D721Med (cell line): Measurements from ENCODE around the gene TRIM46.

ENCODE experiments used
- DNase-seq: peaks from one replicate; pipeline ENCODE4 v3.0.0; 2011; ENCODE audit warnings: low spot score; ENCODE audit not compliant: insufficient read length
- FAIRE-seq: peaks from 2 replicates; lab custom pipeline; 2011; peaks lifted over from hg19 to GRCh38; lab: Jason Lieb, UNC
- TF ChIP-seq, protein P1 (sequence below): IDR thresholded peaks from 2 replicates; pipeline ENCODE4 v1.5.1; 2012; ENCODE audit warnings: mild to moderate bottlenecking, control low read depth; ENCODE audit not compliant: insufficient read depth; ENCODE audit errors: missing control alignments

TRIM46 gene, protein sequence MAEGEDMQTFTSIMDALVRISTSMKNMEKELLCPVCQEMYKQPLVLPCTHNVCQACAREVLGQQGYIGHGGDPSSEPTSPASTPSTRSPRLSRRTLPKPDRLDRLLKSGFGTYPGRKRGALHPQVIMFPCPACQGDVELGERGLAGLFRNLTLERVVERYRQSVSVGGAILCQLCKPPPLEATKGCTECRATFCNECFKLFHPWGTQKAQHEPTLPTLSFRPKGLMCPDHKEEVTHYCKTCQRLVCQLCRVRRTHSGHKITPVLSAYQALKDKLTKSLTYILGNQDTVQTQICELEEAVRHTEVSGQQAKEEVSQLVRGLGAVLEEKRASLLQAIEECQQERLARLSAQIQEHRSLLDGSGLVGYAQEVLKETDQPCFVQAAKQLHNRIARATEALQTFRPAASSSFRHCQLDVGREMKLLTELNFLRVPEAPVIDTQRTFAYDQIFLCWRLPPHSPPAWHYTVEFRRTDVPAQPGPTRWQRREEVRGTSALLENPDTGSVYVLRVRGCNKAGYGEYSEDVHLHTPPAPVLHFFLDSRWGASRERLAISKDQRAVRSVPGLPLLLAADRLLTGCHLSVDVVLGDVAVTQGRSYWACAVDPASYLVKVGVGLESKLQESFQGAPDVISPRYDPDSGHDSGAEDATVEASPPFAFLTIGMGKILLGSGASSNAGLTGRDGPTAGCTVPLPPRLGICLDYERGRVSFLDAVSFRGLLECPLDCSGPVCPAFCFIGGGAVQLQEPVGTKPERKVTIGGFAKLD

GRCh38 chr1:155173478-155174323 is at the start of gene TRIM46:
Gene TRIM46, plus strand, starts transcription at chr1:155173849. Its CDS starts 118 bp downstream, at chr1:155173967.
- TF ChIP-seq, protein P1, sequence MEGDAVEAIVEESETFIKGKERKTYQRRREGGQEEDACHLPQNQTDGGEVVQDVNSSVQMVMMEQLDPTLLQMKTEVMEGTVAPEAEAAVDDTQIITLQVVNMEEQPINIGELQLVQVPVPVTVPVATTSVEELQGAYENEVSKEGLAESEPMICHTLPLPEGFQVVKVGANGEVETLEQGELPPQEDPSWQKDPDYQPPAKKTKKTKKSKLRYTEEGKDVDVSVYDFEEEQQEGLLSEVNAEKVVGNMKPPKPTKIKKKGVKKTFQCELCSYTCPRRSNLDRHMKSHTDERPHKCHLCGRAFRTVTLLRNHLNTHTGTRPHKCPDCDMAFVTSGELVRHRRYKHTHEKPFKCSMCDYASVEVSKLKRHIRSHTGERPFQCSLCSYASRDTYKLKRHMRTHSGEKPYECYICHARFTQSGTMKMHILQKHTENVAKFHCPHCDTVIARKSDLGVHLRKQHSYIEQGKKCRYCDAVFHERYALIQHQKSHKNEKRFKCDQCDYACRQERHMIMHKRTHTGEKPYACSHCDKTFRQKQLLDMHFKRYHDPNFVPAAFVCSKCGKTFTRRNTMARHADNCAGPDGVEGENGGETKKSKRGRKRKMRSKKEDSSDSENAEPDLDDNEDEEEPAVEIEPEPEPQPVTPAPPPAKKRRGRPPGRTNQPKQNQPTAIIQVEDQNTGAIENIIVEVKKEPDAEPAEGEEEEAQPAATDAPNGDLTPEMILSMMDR: no peak
- no peak for FAIRE-seq
- DNase-seq: peak; percentile 99

GRCh38 chr1:155124503-155125463 is 48.9 kb upstream of the TRIM46 start:
- FAIRE-seq (no peak), DNase-seq (no peak)
- TF ChIP-seq, protein P1: no peak

GRCh38 chr1:155125511-155125945 is 48.1 kb upstream of the TRIM46 start:
- TF ChIP-seq, protein P1: no peak
- FAIRE-seq (no peak), DNase-seq (no peak)

GRCh38 chr1:155125946-155126555 is 47.6 kb upstream of the TRIM46 start:
- FAIRE-seq: no peak
- DNase-seq: no peak

DNA sequence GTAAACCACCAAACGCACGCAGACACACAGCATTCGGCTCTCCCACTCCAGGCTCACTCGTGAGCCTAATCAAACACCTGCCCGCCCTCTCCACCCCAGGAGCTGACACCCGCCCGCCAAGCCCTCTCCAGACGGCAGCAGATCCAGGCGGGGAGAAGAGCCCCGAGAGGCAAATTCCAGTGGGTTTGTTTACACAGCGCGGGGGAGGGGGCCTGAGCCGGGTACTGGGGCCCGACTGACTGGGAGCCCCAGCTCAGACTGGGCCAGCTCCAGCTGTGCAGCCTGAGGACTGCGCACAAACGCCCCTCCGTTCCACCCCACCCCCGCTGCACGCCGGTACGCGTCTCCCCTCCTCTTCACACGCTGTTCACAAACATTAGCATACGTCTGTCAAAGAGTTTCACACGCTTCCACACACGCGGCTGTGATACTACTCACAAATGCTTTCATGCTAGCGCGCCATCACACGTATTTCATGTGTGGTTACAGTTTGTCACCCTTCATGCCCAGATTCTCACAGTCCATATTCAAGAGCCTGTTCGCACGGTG is 47.0 kb upstream of the TRIM46 start:
- TF ChIP-seq, protein P1: no peak
- no peak for FAIRE-seq

More at GRCh38 chr1:155125946-155126555, 47.6 kb upstream of the TRIM46 start:
- TF ChIP-seq, protein P1: no peak

More for the DNA sequence above, 47.0 kb upstream of the TRIM46 start:
- no peak for DNase-seq
